ENCODE data around the gene CIRBP. TPM values are rescaled to one million over a fixed set of nuclear protein-coding genes. Genes with fewer than 3 reads are reported as not detected.

The CIRBP gene
- total and polyA plus RNA-seq, 4 donors = 41.1 to 135 (median 96.9) TPM

- no peaks in the 10 kb centered on the region for H3K27me3 ChIP-seq (ENCODE audit: control insufficient read depth in 4 of 4, insufficient read depth in 4 of 4, low read length in 3 of 4)
- H3K4me1 ChIP-seq (ENCODE audit: control insufficient read depth in 4 of 4, insufficient read depth in 4 of 4, low read length in 3 of 4) = peaks cover 9 to 15% (median 10%) of the 10 kb centered on the region in 4 donors
- TF ChIP-seq NR2F2 (IDR thresholded peaks at IDR 0.05) (no peak), MAX (IDR thresholded peaks at IDR 0.05) (no peak), RXRA (IDR thresholded peaks at IDR 0.05) (no peak), RAD21 (IDR thresholded peaks at IDR 0.05) (no peak), SP1 (IDR thresholded peaks at IDR 0.05) (no peak), ATF3 (IDR thresholded peaks at IDR 0.05) (no peak), ZBTB33 (IDR thresholded peaks at IDR 0.05) (no peak), GABPA (IDR thresholded peaks at IDR 0.05 in 1 of 2, conservative IDR thresholded peaks at IDR 0.05 in 1 of 2) (no peak), CTCF (IDR thresholded peaks at IDR 0.05; ENCODE audit: low read depth, low read length, missing input control) (no peak)
- 95% methylated on average over 16 of the region's 16 CpGs for WGBS
- no peak for DNase-seq (ENCODE audit: low spot score)
- H3K27ac ChIP-seq (ENCODE audit: low read depth in 1 of 2, low read length in 2 of 2) = no peak overlapping the region
- no peaks in the 10 kb centered on the region for H3K9me3 ChIP-seq (ENCODE audit: control insufficient read depth in 4 of 4, low read length in 3 of 4)
- no peak overlapping the region for H3K9ac ChIP-seq (ENCODE audit: low read depth in 1 of 2, low read length in 2 of 2)
- H3K4me3 ChIP-seq (ENCODE audit: low read depth in 1 of 3, low read length in 3 of 3) = no peak overlapping the region
- H3K36me3 ChIP-seq (ENCODE audit: control insufficient read depth in 4 of 4, insufficient read depth in 3 of 4, low read depth in 1 of 4, low read length in 3 of 4) = no peaks in the 10 kb centered on the region
Measured at GRCh38 chr19:1322198-1322981, 53.3 kb downstream of the CIRBP start.

- H3K36me3 ChIP-seq (ENCODE audit: control insufficient read depth in 4 of 4, insufficient read depth in 3 of 4, low read depth in 1 of 4, low read length in 3 of 4) = no peaks in the 10 kb centered on the region
- H3K4me3 ChIP-seq (ENCODE audit: low read depth in 1 of 3, low read length in 3 of 3) = no peak overlapping the region
- no peak overlapping the region for H3K27ac ChIP-seq (ENCODE audit: low read depth in 1 of 2, low read length in 2 of 2)
- WGBS = 83% methylated on average over 12 of the region's 12 CpGs
- H3K9me3 ChIP-seq (ENCODE audit: control insufficient read depth in 4 of 4, low read length in 3 of 4) = no peaks in the 10 kb centered on the region
- no peak overlapping the region for H3K9ac ChIP-seq (ENCODE audit: low read depth in 1 of 2, low read length in 2 of 2)
- no peaks in the 10 kb centered on the region for H3K27me3 ChIP-seq (ENCODE audit: control insufficient read depth in 4 of 4, insufficient read depth in 4 of 4, low read length in 3 of 4)
- no peak for DNase-seq (ENCODE audit: low spot score)
- TF ChIP-seq HNF4A (conservative IDR thresholded peaks at IDR 0.05) (no peak), TAF1 (conservative IDR thresholded peaks at IDR 0.05) (no peak), CTCF (IDR thresholded peaks at IDR 0.05; ENCODE audit: low read depth, low read length, missing input control) (no peak)
- H3K4me1 ChIP-seq (ENCODE audit: control insufficient read depth in 4 of 4, insufficient read depth in 4 of 4, low read length in 3 of 4) = peaks cover 9 to 15% (median 10%) of the 10 kb centered on the region in 4 donors
Measured at GRCh38 chr19:1324249-1324805, 55.2 kb downstream of the CIRBP start.

Other genes with a start within 250 kb of the CIRBP start
- gene TMEM259, start 248.2 kb upstream of the CIRBP start, total RNA-seq = 10 to 100 TPM; 34.3 to 80.3 TPM
- gene TMEM259, start 248.2 kb upstream of the CIRBP start, polyA plus RNA-seq = 10 to 100 TPM; 29.7 to 99.3 TPM
- gene RNU6-2, start 247.8 kb upstream of the CIRBP start, total RNA-seq = not detected
- not detected for gene RNU6-2, start 247.8 kb upstream of the CIRBP start, polyA plus RNA-seq
- gene CNN2, start 242.7 kb upstream of the CIRBP start, total RNA-seq = 10 to 100 TPM; 31.0 to 38.4 TPM
- gene CNN2, start 242.7 kb upstream of the CIRBP start, polyA plus RNA-seq = 10 to 100 TPM; 10.1 to 22.6 TPM
- 10 to 100 TPM in 1 of 2 donors, 1 to 10 TPM in 1; 5.3 to 60.9 TPM for gene ABCA7, start 229.2 kb upstream of the CIRBP start, total RNA-seq
- 1 to 10 TPM; 3.0 to 4.4 TPM for gene ABCA7, start 229.2 kb upstream of the CIRBP start, polyA plus RNA-seq
- gene ARHGAP45, start 202.2 kb upstream of the CIRBP start, total RNA-seq = 10 to 100 TPM; 13.6 to 27.5 TPM
- gene ARHGAP45, start 202.2 kb upstream of the CIRBP start, polyA plus RNA-seq = 1 to 10 TPM; 3.3 to 5.8 TPM
- gene POLR2E, start 174.0 kb upstream of the CIRBP start, total RNA-seq = 100 to 1,000 TPM in 1 of 2 donors, 10 to 100 TPM in 1; 51.8 to 168 TPM
- 100 to 1,000 TPM; 175 to 211 TPM for gene POLR2E, start 174.0 kb upstream of the CIRBP start, polyA plus RNA-seq
- 100 to 1,000 TPM; 122 to 149 TPM for gene GPX4, start 165.3 kb upstream of the CIRBP start, total RNA-seq
- gene GPX4, start 165.3 kb upstream of the CIRBP start, polyA plus RNA-seq = 100 to 1,000 TPM; 447 to 558 TPM
- 10 to 100 TPM; 11.0 to 25.0 TPM for gene SBNO2, start 95.1 kb upstream of the CIRBP start, total RNA-seq
- 10 to 100 TPM in 1 of 2 donors, 1 to 10 TPM in 1; 2.2 to 19.1 TPM for gene SBNO2, start 95.1 kb upstream of the CIRBP start, polyA plus RNA-seq
- 100 to 1,000 TPM in 1 of 2 donors, 10 to 100 TPM in 1; 40.6 to 126 TPM for gene STK11, start 63.6 kb upstream of the CIRBP start, total RNA-seq
- 10 to 100 TPM in 1 of 2 donors, 1 to 10 TPM in 1; 3.0 to 30.3 TPM for gene STK11, start 63.6 kb upstream of the CIRBP start, polyA plus RNA-seq
- gene CBARP, start 31.3 kb upstream of the CIRBP start, total RNA-seq = under 1 TPM; 0.05 to 0.25 TPM
- gene CBARP, start 31.3 kb upstream of the CIRBP start, polyA plus RNA-seq = under 1 TPM in 1 of 2 donors, not detected in 1; 0.06 TPM
- gene ATP5F1D, start 27.6 kb upstream of the CIRBP start, total RNA-seq = 10 to 100 TPM; 20.2 to 44.5 TPM
- gene ATP5F1D, start 27.6 kb upstream of the CIRBP start, polyA plus RNA-seq = 100 to 1,000 TPM; 246 to 315 TPM
- gene MIDN, start 20.7 kb upstream of the CIRBP start, total RNA-seq = 10 to 100 TPM in 1 of 2 donors, 1 to 10 TPM in 1; 9.1 to 22.9 TPM
- 10 to 100 TPM in 1 of 2 donors, 1 to 10 TPM in 1; 2.9 to 14.6 TPM for gene MIDN, start 20.7 kb upstream of the CIRBP start, polyA plus RNA-seq
- gene FAM174C, start 6.2 kb downstream of the CIRBP start, total RNA-seq = 10 to 100 TPM; 14.6 to 15.7 TPM
- gene FAM174C, start 6.2 kb downstream of the CIRBP start, polyA plus RNA-seq = 10 to 100 TPM; 51.9 to 79.8 TPM
- 1 to 10 TPM in 1 of 2 donors, under 1 TPM in 1; 0.98 to 6.2 TPM for gene EFNA2, start 16.5 kb downstream of the CIRBP start, total RNA-seq
- 1 to 10 TPM; 2.5 to 9.8 TPM for gene EFNA2, start 16.5 kb downstream of the CIRBP start, polyA plus RNA-seq
- 10 to 100 TPM; 54.4 to 85.7 TPM for gene NDUFS7, start 114.6 kb downstream of the CIRBP start, total RNA-seq
- 100 to 1,000 TPM; 170 to 185 TPM for gene NDUFS7, start 114.6 kb downstream of the CIRBP start, polyA plus RNA-seq
- 100 to 1,000 TPM in 1 of 2 donors, 10 to 100 TPM in 1; 76.2 to 181 TPM for gene GAMT, start 132.2 kb downstream of the CIRBP start, total RNA-seq
- gene GAMT, start 132.2 kb downstream of the CIRBP start, polyA plus RNA-seq = 100 to 1,000 TPM; 367 to 394 TPM
- 10 to 100 TPM; 30.0 to 45.0 TPM for gene DAZAP1, start 138.3 kb downstream of the CIRBP start, total RNA-seq
- gene DAZAP1, start 138.3 kb downstream of the CIRBP start, polyA plus RNA-seq = 10 to 100 TPM in 1 of 2 donors, 1 to 10 TPM in 1; 5.4 to 29.4 TPM
- gene RPS15, start 169.1 kb downstream of the CIRBP start, total RNA-seq = 100 to 1,000 TPM; 296 to 408 TPM
- 100 to 1,000 TPM; 420 to 954 TPM for gene RPS15, start 169.1 kb downstream of the CIRBP start, polyA plus RNA-seq
- gene APC2, start 180.8 kb downstream of the CIRBP start, total RNA-seq = under 1 TPM; under 0.01 to 0.05 TPM
- under 1 TPM; 0.01 to 0.06 TPM for gene APC2, start 180.8 kb downstream of the CIRBP start, polyA plus RNA-seq
- 10 to 100 TPM; 17.3 to 19.8 TPM for gene C19orf25, start 209.9 kb downstream of the CIRBP start, total RNA-seq
- gene C19orf25, start 209.9 kb downstream of the CIRBP start, polyA plus RNA-seq = 10 to 100 TPM; 15.1 to 19.8 TPM
- 1 to 10 TPM; 2.6 TPM for gene PCSK4, start 221.0 kb downstream of the CIRBP start, total RNA-seq
- 1 to 10 TPM in 1 of 2 donors, under 1 TPM in 1; 0.60 to 1.2 TPM for gene PCSK4, start 221.0 kb downstream of the CIRBP start, polyA plus RNA-seq
- gene REEP6, start 221.8 kb downstream of the CIRBP start, total RNA-seq = 100 to 1,000 TPM in 1 of 2 donors, 10 to 100 TPM in 1; 16.4 to 159 TPM
- 100 to 1,000 TPM; 243 to 449 TPM for gene REEP6, start 221.8 kb downstream of the CIRBP start, polyA plus RNA-seq
- under 1 TPM; 0.09 to 0.75 TPM for gene ADAMTSL5, start 243.7 kb downstream of the CIRBP start, total RNA-seq
- gene ADAMTSL5, start 243.7 kb downstream of the CIRBP start, polyA plus RNA-seq = 1 to 10 TPM; 1.4 to 1.8 TPM

Data from liver (tissue), 9 donors.